MM.1S (cell line): ENCODE results near the gene EPN3.

Experiments used
- EZH2 ChIP-seq: fragments of 300-600 bp; sonication (generic); optimal IDR thresholded peaks from 2 replicates; pipeline ENCODE3; 2017; ENCODE audit warnings: low read depth, mild to moderate bottlenecking, antibody characterized with exemption, low read length, mixed read lengths
- EZH2phosphoT487 ChIP-seq: fragments of 300-600 bp; sonication (generic); IDR thresholded peaks from 2 replicates; pipeline ENCODE4 v1.6.1; 2018; ENCODE audit warnings: antibody characterized with exemption, low read length
- TF ChIP-seq, protein P1 (sequence below): fragments of 300-600 bp; sonication (generic); IDR thresholded peaks from 2 replicates; pipeline ENCODE4 v1.5.1; 2016; ENCODE audit warnings: antibody characterized with exemption, low read length, mixed read lengths

- TF ChIP-seq, protein P1, sequence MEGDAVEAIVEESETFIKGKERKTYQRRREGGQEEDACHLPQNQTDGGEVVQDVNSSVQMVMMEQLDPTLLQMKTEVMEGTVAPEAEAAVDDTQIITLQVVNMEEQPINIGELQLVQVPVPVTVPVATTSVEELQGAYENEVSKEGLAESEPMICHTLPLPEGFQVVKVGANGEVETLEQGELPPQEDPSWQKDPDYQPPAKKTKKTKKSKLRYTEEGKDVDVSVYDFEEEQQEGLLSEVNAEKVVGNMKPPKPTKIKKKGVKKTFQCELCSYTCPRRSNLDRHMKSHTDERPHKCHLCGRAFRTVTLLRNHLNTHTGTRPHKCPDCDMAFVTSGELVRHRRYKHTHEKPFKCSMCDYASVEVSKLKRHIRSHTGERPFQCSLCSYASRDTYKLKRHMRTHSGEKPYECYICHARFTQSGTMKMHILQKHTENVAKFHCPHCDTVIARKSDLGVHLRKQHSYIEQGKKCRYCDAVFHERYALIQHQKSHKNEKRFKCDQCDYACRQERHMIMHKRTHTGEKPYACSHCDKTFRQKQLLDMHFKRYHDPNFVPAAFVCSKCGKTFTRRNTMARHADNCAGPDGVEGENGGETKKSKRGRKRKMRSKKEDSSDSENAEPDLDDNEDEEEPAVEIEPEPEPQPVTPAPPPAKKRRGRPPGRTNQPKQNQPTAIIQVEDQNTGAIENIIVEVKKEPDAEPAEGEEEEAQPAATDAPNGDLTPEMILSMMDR, result no peak
- TF ChIP-seq EZH2 (no peak), EZH2phosphoT487 (no peak)
These were observed 12.0 kb downstream of the EPN3 start for GRCh38 chr17:50544516-50544915.
